Erythroblast (primary cell): ENCODE measurements around the gene BET1L.

Source experiments
- GATA1 ChIP-seq: IDR thresholded peaks from 2 replicates; pipeline ENCODE4 v1.6.1; 2011; ENCODE audit warnings: low read depth, mild to moderate bottlenecking, control low read depth, low read length, moderate library complexity
- POLR2A ChIP-seq: IDR thresholded peaks from 2 replicates; pipeline ENCODE4 v1.6.1; 2011; ENCODE audit warnings: mild to moderate bottlenecking, low read length

DNA sequence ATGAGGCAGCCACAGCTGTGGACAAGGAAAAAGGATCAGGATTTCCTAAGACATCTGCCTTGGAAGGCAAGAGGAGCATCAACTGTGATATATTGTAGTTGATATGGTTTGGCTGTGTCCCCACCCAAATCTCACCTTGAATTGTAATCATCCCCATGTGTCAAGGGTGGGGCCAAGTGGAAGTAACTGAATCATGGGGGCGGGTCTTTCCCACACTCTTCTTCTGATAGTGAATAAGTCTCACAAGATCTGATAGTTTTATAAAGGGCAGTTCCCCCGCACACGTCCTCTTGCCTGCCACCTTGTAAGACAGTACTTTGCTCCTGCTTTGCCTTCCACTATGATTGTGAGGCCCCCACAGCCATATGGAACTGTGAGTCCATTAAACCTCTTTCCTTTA lies 10.5 kb upstream of the BET1L start:
- TF ChIP-seq POLR2A (no peak), GATA1 (no peak)
